Activated CD4-positive, alpha-beta T cell treated with anti-CD3 and anti-CD28 coated beads, Interleukin-2, amount 10 ng/mL, durations not matched to agents 24 days and 14 days (primary cell): ENCODE results near the gene GFRAL. TPM values are rescaled to one million over a fixed set of nuclear protein-coding genes. Genes with fewer than 3 reads are reported as not detected.

Source experiments
- DNase-seq: peaks from one replicate; pipeline ENCODE4 v3.0.0; 2022
- H3K27ac Mint-ChIP-seq: one replicate; pipeline ENCODE4 v1.8.0; 2022; ENCODE audit warnings: mild to moderate bottlenecking, mixed read lengths
- H3K27me3 Mint-ChIP-seq: one replicate; pipeline ENCODE4 v1.8.0; 2022; ENCODE audit warnings: mixed read lengths
- H3K36me3 Mint-ChIP-seq: one replicate; pipeline ENCODE4 v1.8.0; 2022; ENCODE audit warnings: low read depth, mild to moderate bottlenecking, mixed read lengths
- H3K4me1 Mint-ChIP-seq: one replicate; pipeline ENCODE4 v1.8.0; 2021; ENCODE audit warnings: mixed read lengths
- H3K4me3 Mint-ChIP-seq: one replicate; pipeline ENCODE4 v1.8.0; 2022; ENCODE audit warnings: mild to moderate bottlenecking, moderate library complexity, mixed read lengths
- H3K9me3 Mint-ChIP-seq: one replicate; pipeline ENCODE4 v1.8.0; 2021; ENCODE audit warnings: mixed read lengths
- intact Hi-C: fragments of 100-400 bp; cut with micrococcal nuclease; formaldehyde crosslinking; loops from one replicate; pipeline ENCODE4 v1.15.1; 2023
- total RNA-seq: library from RNA; stranded (reverse); gene quantifications from 2 replicates; pipeline ENCODE4 v1.2.3, GENCODE V29; 2022

The GFRAL gene
- total RNA-seq, 1 donor from 2014 or later = not detected

GRCh38 chr6:55379895-55380294 is 52.6 kb downstream of the GFRAL start:
- intact Hi-C loops = no loop called here
- Mint-ChIP-seq H3K27me3 (no peaks in the 10 kb centered on the region), H3K9me3 (no peaks in the 10 kb centered on the region), H3K27ac (no peak overlapping the region), H3K4me3 (no peak overlapping the region), H3K4me1 (no peaks in the 10 kb centered on the region), H3K36me3 (no peaks in the 10 kb centered on the region)
- DNase-seq = no peak

- H3K36me3 Mint-ChIP-seq = no peaks in the 10 kb centered on the region
- intact Hi-C loops = no loop called here
- no peaks in the 10 kb centered on the region for H3K27me3 Mint-ChIP-seq
- H3K4me1 Mint-ChIP-seq = no peaks in the 10 kb centered on the region
- no peak for DNase-seq
- no peaks in the 10 kb centered on the region for H3K9me3 Mint-ChIP-seq
- no peak overlapping the region for H3K27ac Mint-ChIP-seq
- H3K4me3 Mint-ChIP-seq = no peak overlapping the region
Measured at GRCh38 chr6:55388211-55388610, 60.9 kb downstream of the GFRAL start.

GRCh38 chr6:55395871-55396270 is 68.6 kb downstream of the GFRAL start:
- Mint-ChIP-seq H3K4me3 (no peak overlapping the region), H3K36me3 (no peaks in the 10 kb centered on the region)
- intact Hi-C loops = no loop called here

GRCh38 chr6:55397986-55398385 is 70.7 kb downstream of the GFRAL start:
- intact Hi-C loops = no loop called here
- Mint-ChIP-seq H3K9me3 (no peaks in the 10 kb centered on the region), H3K4me3 (no peak overlapping the region), H3K27ac (no peak overlapping the region), H3K36me3 (no peaks in the 10 kb centered on the region), H3K27me3 (no peaks in the 10 kb centered on the region), H3K4me1 (no peaks in the 10 kb centered on the region)
- no peak for DNase-seq

More at GRCh38 chr6:55395871-55396270, 68.6 kb downstream of the GFRAL start:
- DNase-seq = no peak
- Mint-ChIP-seq H3K27me3 (no peaks in the 10 kb centered on the region), H3K4me1 (no peaks in the 10 kb centered on the region), H3K27ac (no peak overlapping the region), H3K9me3 (no peaks in the 10 kb centered on the region)

GRCh38 chr6:55399351-55399750 is 72.1 kb downstream of the GFRAL start:
- Mint-ChIP-seq H3K27ac (no peak overlapping the region), H3K4me1 (no peaks in the 10 kb centered on the region), H3K4me3 (no peak overlapping the region), H3K36me3 (no peaks in the 10 kb centered on the region), H3K27me3 (no peaks in the 10 kb centered on the region), H3K9me3 (no peaks in the 10 kb centered on the region)
- intact Hi-C loops = no loop called here
- no peak for DNase-seq

GRCh38 chr6:55405474-55406235 is 78.4 kb downstream of the GFRAL start:
- H3K4me3 Mint-ChIP-seq = no peak overlapping the region
- no peak overlapping the region for H3K27ac Mint-ChIP-seq
- H3K9me3 Mint-ChIP-seq = peaks cover 4% of the 10 kb centered on the region
- DNase-seq = no peak
- no peaks in the 10 kb centered on the region for H3K36me3 Mint-ChIP-seq
- intact Hi-C loops = no loop called here
- H3K27me3 Mint-ChIP-seq = no peaks in the 10 kb centered on the region
- H3K4me1 Mint-ChIP-seq = no peaks in the 10 kb centered on the region

GRCh38 chr6:55410674-55411073 is 83.4 kb downstream of the GFRAL start:
- peaks cover 12% of the 10 kb centered on the region for H3K9me3 Mint-ChIP-seq

GRCh38 chr6:55423933-55424332 is 96.7 kb downstream of the GFRAL start:
- no peaks in the 10 kb centered on the region for H3K27me3 Mint-ChIP-seq
- no peak for DNase-seq
- no peaks in the 10 kb centered on the region for H3K4me1 Mint-ChIP-seq
- intact Hi-C loops = no loop called here
- H3K36me3 Mint-ChIP-seq = no peaks in the 10 kb centered on the region
- H3K4me3 Mint-ChIP-seq = no peak overlapping the region
- H3K27ac Mint-ChIP-seq = no peak overlapping the region
- no peaks in the 10 kb centered on the region for H3K9me3 Mint-ChIP-seq

More at GRCh38 chr6:55410674-55411073, 83.4 kb downstream of the GFRAL start:
- Mint-ChIP-seq H3K27ac (no peak overlapping the region), H3K27me3 (no peaks in the 10 kb centered on the region), H3K4me1 (no peaks in the 10 kb centered on the region), H3K4me3 (no peak overlapping the region), H3K36me3 (no peaks in the 10 kb centered on the region)
- intact Hi-C loops = no loop called here
- DNase-seq = no peak

- intact Hi-C loops = no loop called here
- H3K27me3 Mint-ChIP-seq = no peaks in the 10 kb centered on the region
- H3K36me3 Mint-ChIP-seq = no peaks in the 10 kb centered on the region
- DNase-seq = no peak
- H3K4me1 Mint-ChIP-seq = no peaks in the 10 kb centered on the region
- no peak overlapping the region for H3K4me3 Mint-ChIP-seq
- no peaks in the 10 kb centered on the region for H3K9me3 Mint-ChIP-seq
- no peak overlapping the region for H3K27ac Mint-ChIP-seq
Measured at GRCh38 chr6:55433446-55434130, 106.3 kb downstream of the GFRAL start.

GRCh38 chr6:55437141-55437540 is 109.9 kb downstream of the GFRAL start:
- Mint-ChIP-seq H3K4me3 (no peak overlapping the region), H3K27me3 (no peaks in the 10 kb centered on the region), H3K27ac (no peak overlapping the region), H3K9me3 (no peaks in the 10 kb centered on the region), H3K4me1 (no peaks in the 10 kb centered on the region), H3K36me3 (no peaks in the 10 kb centered on the region)
- no peak for DNase-seq
- intact Hi-C loops = no loop called here

- Mint-ChIP-seq H3K4me1 (no peaks in the 10 kb centered on the region), H3K4me3 (no peak overlapping the region), H3K27me3 (no peaks in the 10 kb centered on the region), H3K27ac (no peak overlapping the region), H3K9me3 (no peaks in the 10 kb centered on the region), H3K36me3 (no peaks in the 10 kb centered on the region)
- intact Hi-C loops = no loop called here
- no peak for DNase-seq
Measured at GRCh38 chr6:55438203-55438602, 110.9 kb downstream of the GFRAL start.

- Mint-ChIP-seq H3K27me3 (no peaks in the 10 kb centered on the region), H3K4me3 (no peak overlapping the region), H3K36me3 (no peaks in the 10 kb centered on the region), H3K27ac (no peak overlapping the region), H3K4me1 (no peaks in the 10 kb centered on the region), H3K9me3 (no peaks in the 10 kb centered on the region)
- no peak for DNase-seq
- intact Hi-C loops = no loop called here
Measured at GRCh38 chr6:55443238-55444134, 116.2 kb downstream of the GFRAL start.

GRCh38 chr6:55445648-55446204 is 118.5 kb downstream of the GFRAL start:
- Mint-ChIP-seq H3K27ac (no peak overlapping the region), H3K4me1 (no peaks in the 10 kb centered on the region), H3K36me3 (no peaks in the 10 kb centered on the region), H3K27me3 (no peaks in the 10 kb centered on the region), H3K9me3 (no peaks in the 10 kb centered on the region), H3K4me3 (no peak overlapping the region)
- no peak for DNase-seq
- intact Hi-C loops = loop anchor here (5.0 kb wide), 1 partner anchor 437 kb away; no protein-coding TSS in a partner anchor
